ENCODE measurements around the gene FAHD2B.
"Not testable (repeated sequence)": the region's sequence is repeated elsewhere in the genome, so short reads cannot be mapped to it uniquely, and the experiment has no call there.

DNA sequence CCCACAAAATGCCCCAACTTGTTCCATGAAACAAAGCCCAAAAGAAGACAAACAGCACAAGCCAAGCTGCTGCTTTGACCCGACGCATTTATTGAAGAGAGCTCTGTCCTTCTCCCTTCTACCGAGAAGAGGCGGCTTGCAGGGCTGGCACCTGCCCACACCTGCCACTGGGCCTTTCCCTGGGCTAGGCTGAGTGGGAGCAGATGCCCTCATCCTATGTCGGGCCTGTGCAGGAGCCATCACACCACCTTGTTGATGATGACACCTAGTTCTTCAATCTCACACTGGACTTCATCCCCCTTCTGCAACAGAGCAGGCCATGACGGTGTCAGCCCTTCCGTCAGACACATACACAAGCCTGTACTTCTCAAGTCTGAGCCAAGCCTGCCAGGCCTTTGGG is 11.2 kb downstream of the FAHD2B start:
- TF ChIP-seq, protein P1, sequence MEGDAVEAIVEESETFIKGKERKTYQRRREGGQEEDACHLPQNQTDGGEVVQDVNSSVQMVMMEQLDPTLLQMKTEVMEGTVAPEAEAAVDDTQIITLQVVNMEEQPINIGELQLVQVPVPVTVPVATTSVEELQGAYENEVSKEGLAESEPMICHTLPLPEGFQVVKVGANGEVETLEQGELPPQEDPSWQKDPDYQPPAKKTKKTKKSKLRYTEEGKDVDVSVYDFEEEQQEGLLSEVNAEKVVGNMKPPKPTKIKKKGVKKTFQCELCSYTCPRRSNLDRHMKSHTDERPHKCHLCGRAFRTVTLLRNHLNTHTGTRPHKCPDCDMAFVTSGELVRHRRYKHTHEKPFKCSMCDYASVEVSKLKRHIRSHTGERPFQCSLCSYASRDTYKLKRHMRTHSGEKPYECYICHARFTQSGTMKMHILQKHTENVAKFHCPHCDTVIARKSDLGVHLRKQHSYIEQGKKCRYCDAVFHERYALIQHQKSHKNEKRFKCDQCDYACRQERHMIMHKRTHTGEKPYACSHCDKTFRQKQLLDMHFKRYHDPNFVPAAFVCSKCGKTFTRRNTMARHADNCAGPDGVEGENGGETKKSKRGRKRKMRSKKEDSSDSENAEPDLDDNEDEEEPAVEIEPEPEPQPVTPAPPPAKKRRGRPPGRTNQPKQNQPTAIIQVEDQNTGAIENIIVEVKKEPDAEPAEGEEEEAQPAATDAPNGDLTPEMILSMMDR (conservative IDR thresholded peaks at IDR 0.05 in 1 of 2, IDR thresholded peaks at IDR 0.05 in 1 of 2; ENCODE audit: low read depth in 1 of 2, low read length in 2 of 2): not testable (repeated sequence)
- not testable (repeated sequence) for TF ChIP-seq EZH2 (IDR thresholded peaks at IDR 0.05; ENCODE audit: low read length, missing control alignments)

Data from fibroblast of lung (primary cell).